HepG2 (cell line): ENCODE data around the gene CDH23. TPM values are rescaled to one million over a fixed set of nuclear protein-coding genes. Genes with fewer than 3 reads are reported as not detected.

ENCODE experiments used
- ATAC-seq: fragments of 200-7000 bp; cut with Tn5 transposase; 3 replicates; pipeline ENCODE4 v1.9.1; 2020; ENCODE audit warnings: mild to moderate bottlenecking, moderate library complexity
- BruUV-seq: library from RNA; stranded (reverse); fragments of 400-500 nt; replicated peaks from 2 replicates; lab custom pipeline; 2021; lab: Mats Ljungman, UMichigan
- CTCF ChIA-PET: fragments of 300-600 bp; formaldehyde crosslinking; extraction: SDS; loops from one replicate; lab custom pipeline; 2021; ENCODE audit warnings: low total read pairs, inconsistent platforms, low intra/inter-chr PET ratio; lab: Yijun Ruan, JAX
- POLR2A ChIA-PET: fragments of 350-600 bp; sonication (Branson Sonifier 250); formaldehyde crosslinking; loops from one replicate; lab custom pipeline; 2020; ENCODE audit warnings: antibody characterized with exemption, inconsistent platforms; lab: Yijun Ruan, JAX
- DNase-seq: peaks from one replicate; pipeline ENCODE4 v3.0.0-alpha.2; 2015; ENCODE audit warnings: low spot score
- FAIRE-seq: peaks from 3 replicates; lab custom pipeline; 2011; peaks lifted over from hg19 to GRCh38; lab: Jason Lieb, UNC
- H2AFZ ChIP-seq: one replicate; pipeline ENCODE4 v1.6.1; 2011; ENCODE audit warnings: low read length, inconsistent platforms
- H3K27ac ChIP-seq: fragments of 300-600 bp; 3 replicates; pipeline ENCODE4 v1.8.0; 2011; ENCODE audit warnings: mixed run types, mild to moderate bottlenecking, mixed read lengths, low read length, inconsistent platforms; ENCODE audit not compliant: insufficient read depth; ENCODE audit errors: extremely low read length
- H3K27me3 ChIP-seq, 2 experiments: fragments of 200-600 bp in 1 of 2; 2 replicates in 1 of 2; 3 replicates in 1 of 2; pipeline versions ENCODE4 v1.6.0 to v1.8.0; 2011; ENCODE audit warnings: low read length in 2 of 2, mild to moderate bottlenecking in 2 of 2, moderate library complexity in 2 of 2, inconsistent platforms in 1 of 2; ENCODE audit not compliant: insufficient read depth in 2 of 2, control insufficient read depth in 1 of 2
- H3K36me3 ChIP-seq, 2 experiments: fragments of 200-600 bp in 1 of 2; replicated peaks in 1 of 2; 2 replicates in 1 of 2; 3 replicates in 1 of 2; pipeline versions ENCODE4 v1.5.1 to v1.8.0; 2011; ENCODE audit warnings: low read length in 2 of 2, inconsistent platforms in 1 of 2; ENCODE audit not compliant: insufficient read depth in 2 of 2, control insufficient read depth in 1 of 2
- H3K4me1 ChIP-seq: 2 replicates; pipeline ENCODE4 v1.5.1; 2012; ENCODE audit warnings: low read length, inconsistent platforms; ENCODE audit not compliant: insufficient read depth
- H3K4me2 ChIP-seq: 2 replicates; pipeline ENCODE4 v1.6.0; 2011; ENCODE audit warnings: low read depth, low read length, inconsistent platforms
- H3K4me3 ChIP-seq, 3 experiments: fragments of 200-600 bp in 1 of 3; sonication (generic), shearing (Covaris generic) in 1 of 3; replicated peaks in 1 of 3; 2 replicates each; pipeline ENCODE4 v1.5.1; 2011 to 2016; ENCODE audit warnings: low read length in 3 of 3, inconsistent platforms in 2 of 3, low read depth in 2 of 3, mild to moderate bottlenecking in 2 of 3, control low read depth in 1 of 3, mixed read lengths in 1 of 3; ENCODE audit not compliant: insufficient read depth in 1 of 3
- H3K79me2 ChIP-seq: one replicate; pipeline ENCODE4 v1.6.1; 2011; ENCODE audit warnings: low read length, inconsistent platforms; ENCODE audit not compliant: insufficient read depth
- H3K9ac ChIP-seq: 2 replicates; pipeline ENCODE4 v1.6.0; 2011; ENCODE audit warnings: mild to moderate bottlenecking, low read depth, low read length, inconsistent platforms; ENCODE audit not compliant: insufficient read depth
- H3K9me3 ChIP-seq: 2 replicates; pipeline ENCODE4 v1.5.1; 2012; ENCODE audit warnings: mild to moderate bottlenecking, low read length
- H4K20me1 ChIP-seq: 2 replicates; pipeline ENCODE4 v1.6.0; 2011; ENCODE audit warnings: inconsistent platforms, mild to moderate bottlenecking, low read length, moderate library complexity; ENCODE audit not compliant: insufficient read depth
- GZF1 ChIP-seq: sonication (generic); formaldehyde crosslinking; IDR thresholded peaks from 2 replicates; pipeline ENCODE4 v1.5.1; 2020; ENCODE audit warnings: mild to moderate bottlenecking, missing genetic modification reagents
- MTERF4 ChIP-seq: sonication (generic); formaldehyde crosslinking; IDR thresholded peaks from 2 replicates; pipeline ENCODE4 v1.8.0; 2023; ENCODE audit warnings: mild to moderate bottlenecking, missing genetic modification reagents
- WGBS: methylation state at CpG from one replicate; pipeline ENCODE4 v1.1.6; 2017; ENCODE audit warnings: low lambda C conversion rate; 5-methylcytosine and 5-hydroxymethylcytosine counted together
- in situ Hi-C: cut with HindIII; loops from 2 replicates; pipeline ENCODE4 v1.10.0; 2017; ENCODE audit warnings: low pct_unique_long_range_greater_than_20kb; ENCODE audit not compliant: extremely low pct_ligation_motif_present
- intact Hi-C: fragments of 100-400 bp; cut with micrococcal nuclease; formaldehyde crosslinking; loops from one replicate; pipeline ENCODE4 v1.10.0; 2022; ENCODE audit not compliant: unreplicated experiment
- polyA plus RNA-seq, 8 experiments: library from polyadenylated mRNA; depleted of rRNA in 3 of 8; stranded (reverse) in 7 of 8; unstranded in 1 of 8; fragments of >200 nt; fragmentation: Illumina TruSeq in 4 of 8; extraction: Trizol in 4 of 8; gene quantifications; 2 replicates each; pipeline versions ENCODE4 v1.2.1 to v1.2.3, GENCODE V29; 2011 to 2016; ENCODE audit warnings: low read depth in 4 of 8, missing spikeins in 1 of 8, mixed read lengths in 1 of 8; ENCODE audit not compliant: insufficient read depth in 1 of 8
- total RNA-seq, 5 experiments: library from RNA; depleted of rRNA; stranded (reverse); fragments of >200 nt; fragmentation: Illumina TruSeq; extraction: Trizol; gene quantifications; 2 replicates each; pipeline ENCODE4 v1.2.3, GENCODE V29; 2016; ENCODE audit warnings: low read depth in 1 of 5
- TF ChIP-seq, protein P1 (sequence below), 2 experiments: fragments of 450-650 bp in 1 of 2; sonication (generic) in 1 of 2; formaldehyde crosslinking in 1 of 2; IDR thresholded peaks; 2 replicates each; pipeline versions ENCODE4 v1.6.1 to v1.8.0; 2016 to 2022; ENCODE audit warnings: antibody characterized with exemption in 1 of 2, mild to moderate bottlenecking in 1 of 2, missing genetic modification reagents in 1 of 2

Gene CDH23
- total and polyA plus RNA-seq, 2 of the 13 experiments (the other 11 are each of a cell fraction or from before 2014, with no cell fraction given) = 0.13 TPM; not detected in 1

- Histone ChIP-seq H3K4me3 (no peak overlapping the region), H3K4me1 (no peaks in the 10 kb centered on the region), H4K20me1 (no peaks in the 10 kb centered on the region), H3K36me3 (no peaks in the 10 kb centered on the region), H3K27me3 (peaks cover 2 to 21% of the 10 kb centered on the region in 2 experiments; a peak in 3 of 5 replicates), H3K4me2 (no peak overlapping the region), H3K9me3 (no peaks in the 10 kb centered on the region; the same call in 1 of the 2 replicates), H3K79me2 (no peaks in the 10 kb centered on the region), H3K9ac (no peak overlapping the region), H2AFZ (no peak overlapping the region), H3K27ac (no peak overlapping the region)
- DNase-seq (no peak), ATAC-seq (no peak), FAIRE-seq (no peak)
- in situ Hi-C loops = no loop called here
- intact Hi-C loops = no loop called here
- no TSS peak for BruUV-seq
- 24% methylated on average over 6 of the region's 6 CpGs for WGBS
- TF ChIP-seq MTERF4 (CRISPR knock-in tag) = no peak
- TF ChIP-seq, protein P1, sequence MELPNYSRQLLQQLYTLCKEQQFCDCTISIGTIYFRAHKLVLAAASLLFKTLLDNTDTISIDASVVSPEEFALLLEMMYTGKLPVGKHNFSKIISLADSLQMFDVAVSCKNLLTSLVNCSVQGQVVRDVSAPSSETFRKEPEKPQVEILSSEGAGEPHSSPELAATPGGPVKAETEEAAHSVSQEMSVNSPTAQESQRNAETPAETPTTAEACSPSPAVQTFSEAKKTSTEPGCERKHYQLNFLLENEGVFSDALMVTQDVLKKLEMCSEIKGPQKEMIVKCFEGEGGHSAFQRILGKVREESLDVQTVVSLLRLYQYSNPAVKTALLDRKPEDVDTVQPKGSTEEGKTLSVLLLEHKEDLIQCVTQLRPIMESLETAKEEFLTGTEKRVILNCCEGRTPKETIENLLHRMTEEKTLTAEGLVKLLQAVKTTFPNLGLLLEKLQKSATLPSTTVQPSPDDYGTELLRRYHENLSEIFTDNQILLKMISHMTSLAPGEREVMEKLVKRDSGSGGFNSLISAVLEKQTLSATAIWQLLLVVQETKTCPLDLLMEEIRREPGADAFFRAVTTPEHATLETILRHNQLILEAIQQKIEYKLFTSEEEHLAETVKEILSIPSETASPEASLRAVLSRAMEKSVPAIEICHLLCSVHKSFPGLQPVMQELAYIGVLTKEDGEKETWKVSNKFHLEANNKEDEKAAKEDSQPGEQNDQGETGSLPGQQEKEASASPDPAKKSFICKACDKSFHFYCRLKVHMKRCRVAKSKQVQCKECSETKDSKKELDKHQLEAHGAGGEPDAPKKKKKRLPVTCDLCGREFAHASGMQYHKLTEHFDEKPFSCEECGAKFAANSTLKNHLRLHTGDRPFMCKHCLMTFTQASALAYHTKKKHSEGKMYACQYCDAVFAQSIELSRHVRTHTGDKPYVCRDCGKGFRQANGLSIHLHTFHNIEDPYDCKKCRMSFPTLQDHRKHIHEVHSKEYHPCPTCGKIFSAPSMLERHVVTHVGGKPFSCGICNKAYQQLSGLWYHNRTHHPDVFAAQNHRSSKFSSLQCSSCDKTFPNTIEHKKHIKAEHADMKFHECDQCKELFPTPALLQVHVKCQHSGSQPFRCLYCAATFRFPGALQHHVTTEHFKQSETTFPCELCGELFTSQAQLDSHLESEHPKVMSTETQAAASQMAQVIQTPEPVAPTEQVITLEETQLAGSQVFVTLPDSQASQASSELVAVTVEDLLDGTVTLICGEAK (IDR thresholded peaks at IDR 0.05) = no peak
- TF ChIP-seq, protein P1 (CRISPR knock-in tag; IDR thresholded peaks at IDR 0.05) = no peak
- no peak for TF ChIP-seq GZF1 (CRISPR knock-in tag)
- ChIA-PET CTCF (no interaction called here), POLR2A (no interaction called here)
Measured at GRCh38 chr10:71493741-71494140, 97.0 kb downstream of the CDH23 start.
